ENCODE results near the gene EGFR. TPM values are rescaled to one million over a fixed set of nuclear protein-coding genes. Genes with fewer than 3 reads are reported as not detected.
"Not testable (repeated sequence)": the region's sequence is repeated elsewhere in the genome, so short reads cannot be mapped to it uniquely, and the experiment has no call there.

The EGFR gene
- total RNA-seq, 6 experiments from 2014 or later = 59.3 to 127 (median 93.7) TPM

GRCh38 chr7:55033236-55033846, 14.5 kb downstream of the EGFR start:
- TF ChIP-seq CTCF (IDR thresholded peaks at IDR 0.05) (no peak), POLR2A (IDR thresholded peaks at IDR 0.05) (no peak)
- DNase-seq = peak in 1 of 3 donors; percentile 56

GRCh38 chr7:55034776-55035175, 16.0 kb downstream of the EGFR start:
- no peak for DNase-seq
- H3K36me3 ChIP-seq = no peaks in the 10 kb centered on the region
- no peaks in the 10 kb centered on the region for H3K27me3 ChIP-seq
- ATAC-seq = peak; percentile 44 to 73 (median 59)
- peaks cover 0 to 59% (median 21%) of the 10 kb centered on the region in 4 donors for H3K4me1 ChIP-seq
- H3K27ac ChIP-seq = peak overlapping the region; percentile 36 to 89 (median 87)
- intact Hi-C loops (cut with DNase I) = no loop called here
- 16% methylated on average over 2 of the region's 2 CpGs for WGBS (ENCODE audit: insufficient coverage, low coverage, low lambda C conversion rate, missing lambda C conversion rate)
- TF ChIP-seq CTCF (IDR thresholded peaks at IDR 0.05) (no peak), POLR2A (IDR thresholded peaks at IDR 0.05) (no peak)
- no peaks in the 10 kb centered on the region for H3K9me3 ChIP-seq
- H3K4me3 ChIP-seq = no peak overlapping the region

More at GRCh38 chr7:55033236-55033846, 14.5 kb downstream of the EGFR start:
- peak; percentile 3 to 25 (median 6) for ATAC-seq
- Histone ChIP-seq H3K4me1 (peaks cover 0 to 73% (median 27%) of the 10 kb centered on the region in 4 donors), H3K27me3 (no peaks in the 10 kb centered on the region), H3K9me3 (no peaks in the 10 kb centered on the region), H3K4me3 (no peak overlapping the region), H3K27ac (peak overlapping the region; percentile 39 to 89 (median 87)), H3K36me3 (no peaks in the 10 kb centered on the region)
- WGBS (ENCODE audit: insufficient coverage, low coverage, low lambda C conversion rate, missing lambda C conversion rate) = 71% methylated on average over 3 of the region's 10 CpGs
- intact Hi-C loops (cut with DNase I) = no loop called here

DNA sequence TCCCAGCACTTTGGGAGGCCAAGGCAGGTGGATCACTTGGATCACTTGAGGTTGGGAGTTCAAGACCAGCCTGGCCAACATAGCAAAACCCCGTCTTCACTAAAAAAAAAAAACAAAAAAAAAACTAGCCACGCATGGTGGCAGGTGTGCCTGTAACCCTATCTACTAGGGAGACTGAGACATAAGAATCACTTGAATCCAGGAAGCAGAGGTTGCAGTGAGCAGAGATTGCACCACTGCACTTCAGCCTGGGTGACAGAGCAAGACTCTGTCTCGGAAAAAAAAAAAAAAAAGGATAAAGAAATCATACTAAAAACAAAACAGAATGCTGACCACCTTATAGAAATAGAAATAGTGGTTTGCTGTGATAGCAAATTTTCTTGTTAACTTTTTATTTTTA, 16.6 kb downstream of the EGFR start:
- H3K36me3 ChIP-seq; H3K27me3 ChIP-seq; DNase-seq; H3K9me3 ChIP-seq; H3K4me3 ChIP-seq; ATAC-seq; intact Hi-C loops (cut with DNase I): not testable (repeated sequence)
- WGBS (ENCODE audit: insufficient coverage, low coverage, low lambda C conversion rate, missing lambda C conversion rate) = 50% methylated on average over 2 of the region's 3 CpGs
- peak overlapping the region; percentile 36 to 89 (median 87) for H3K27ac ChIP-seq
- peaks cover 0 to 58% (median 19%) of the 10 kb centered on the region in 4 donors for H3K4me1 ChIP-seq

DNA sequence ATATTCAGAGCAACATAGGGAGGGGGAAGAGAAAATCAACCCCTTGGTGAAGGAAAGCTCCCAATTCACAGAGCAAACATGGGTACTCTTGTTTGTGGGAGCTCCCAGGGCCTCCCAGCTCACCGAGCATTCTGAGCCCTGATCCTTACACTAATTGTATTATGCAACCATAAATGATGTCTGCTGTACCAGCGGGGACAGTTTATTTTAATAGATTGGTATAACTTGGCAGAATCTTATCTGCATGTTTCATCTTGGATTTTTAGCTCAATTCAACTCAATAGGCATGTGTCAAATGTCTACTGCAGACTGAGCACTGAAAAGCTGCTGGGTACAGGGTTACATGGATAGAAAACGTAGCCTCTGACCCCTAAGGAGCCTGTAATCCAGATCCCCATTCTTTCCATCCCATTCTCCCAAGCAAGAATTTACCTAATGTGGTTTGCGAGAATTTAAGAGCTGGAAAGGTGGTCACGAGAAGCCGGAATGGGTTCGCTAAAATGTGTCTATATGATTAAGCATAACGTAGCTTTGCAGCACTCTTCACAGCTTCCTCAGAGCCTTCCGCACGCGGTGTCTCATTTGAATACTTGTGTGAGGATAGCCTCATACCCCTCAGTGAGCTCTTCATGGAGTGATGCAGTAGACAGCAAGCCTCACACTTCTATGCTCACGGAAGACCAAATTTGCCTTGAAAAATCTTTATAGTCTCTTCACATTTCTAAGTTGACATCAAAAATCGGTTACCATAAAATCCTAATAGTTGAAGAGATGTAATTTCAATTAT, 18.3 kb downstream of the EGFR start:
- H3K36me3 ChIP-seq = no peaks in the 10 kb centered on the region
- intact Hi-C loops (cut with DNase I) = no loop called here
- no peak overlapping the region for H3K4me3 ChIP-seq
- DNase-seq (no peak), ATAC-seq (peak in 1 of 4 donors; percentile 6)
- H3K27me3 ChIP-seq = no peaks in the 10 kb centered on the region
- H3K27ac ChIP-seq = peak overlapping the region in 1 of 3 donors; percentile 43
- peaks cover 0 to 44% (median 12%) of the 10 kb centered on the region in 4 donors for H3K4me1 ChIP-seq
- TF ChIP-seq CTCF (IDR thresholded peaks at IDR 0.05) (no peak), POLR2A (IDR thresholded peaks at IDR 0.05) (no peak)
- H3K9me3 ChIP-seq = no peaks in the 10 kb centered on the region
- 68% methylated on average over 10 of the region's 13 CpGs for WGBS (ENCODE audit: insufficient coverage, low coverage, low lambda C conversion rate, missing lambda C conversion rate)

Data from right lobe of liver (tissue), 6 donors.